Measurements from ENCODE around the gene PPFIBP1. TPM values are rescaled to one million over a fixed set of nuclear protein-coding genes. Genes with fewer than 3 reads are reported as not detected.
"Not testable (repeated sequence)": the region's sequence is repeated elsewhere in the genome, so short reads cannot be mapped to it uniquely, and the experiment has no call there.

Gene PPFIBP1
- total RNA-seq, 1 donor from 2014 or later: 99.6 TPM

DNA sequence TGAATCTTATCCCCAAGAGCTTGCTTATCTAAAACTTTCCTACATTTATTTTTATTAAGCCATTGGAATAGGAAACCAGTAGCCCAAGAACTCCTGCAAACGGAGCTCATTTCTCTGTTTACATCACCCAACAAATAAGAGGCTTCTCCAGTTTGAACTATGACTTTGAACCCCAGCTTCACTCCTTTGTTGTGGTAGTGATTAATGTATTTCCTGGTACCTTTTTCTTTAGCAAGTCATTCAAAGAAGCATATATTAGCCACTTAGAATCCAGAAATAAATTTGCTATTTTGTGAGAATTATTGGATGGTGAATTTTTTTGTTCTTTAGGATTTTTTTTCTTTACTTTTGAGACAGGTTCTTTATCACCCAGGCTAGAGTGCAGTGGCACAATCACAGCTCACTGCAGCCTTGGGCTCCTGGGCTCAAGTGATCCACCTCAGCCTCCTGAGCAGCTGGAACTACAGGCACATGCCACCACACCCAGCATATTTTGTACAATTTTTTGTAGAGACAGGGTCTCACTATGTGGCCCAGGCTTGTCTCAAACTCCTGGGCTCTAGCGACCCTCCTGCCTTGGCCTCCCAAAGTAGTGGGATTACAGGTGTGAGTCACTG, 104.0 kb downstream of the PPFIBP1 start:
- not testable (repeated sequence) for DNase-seq

DNA sequence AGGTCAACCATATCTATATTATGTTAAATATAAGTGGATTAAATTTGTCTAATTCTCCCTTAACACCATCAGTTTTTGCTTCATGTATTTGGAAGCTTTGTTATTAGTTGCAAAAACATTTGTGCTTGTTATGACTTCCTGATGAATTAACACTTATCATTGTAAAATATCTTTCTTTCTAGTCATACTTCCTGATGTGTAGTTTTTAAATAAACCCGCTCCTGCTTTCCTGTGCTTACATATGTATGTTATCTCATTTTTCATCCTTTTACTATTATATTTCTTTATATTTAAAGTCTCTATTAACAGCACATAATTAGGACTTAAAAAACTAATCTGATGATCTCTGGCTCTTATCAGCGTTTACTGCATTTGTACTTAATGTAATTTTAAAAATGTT, 106.2 kb downstream of the PPFIBP1 start:
- DNase-seq: not testable (repeated sequence)

DNA sequence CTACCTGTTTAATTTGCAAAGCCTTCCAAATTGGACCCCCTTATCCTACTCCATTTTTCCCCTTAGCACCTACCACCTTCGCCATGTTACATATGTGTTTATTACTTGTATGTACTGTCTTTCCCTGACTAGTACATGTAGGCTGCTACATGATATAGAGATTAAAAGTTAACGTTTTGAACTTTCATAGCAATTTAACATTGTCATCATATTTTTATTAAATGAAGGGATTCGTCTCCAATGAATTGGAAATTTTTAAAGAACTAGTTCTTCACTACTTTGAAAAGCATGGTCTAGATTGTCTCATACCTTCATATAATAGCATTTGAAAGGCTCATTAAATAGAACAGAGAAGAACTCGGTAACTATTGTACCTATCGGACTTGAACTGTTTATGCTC, 107.4 kb downstream of the PPFIBP1 start:
- DNase-seq: no peak

DNA sequence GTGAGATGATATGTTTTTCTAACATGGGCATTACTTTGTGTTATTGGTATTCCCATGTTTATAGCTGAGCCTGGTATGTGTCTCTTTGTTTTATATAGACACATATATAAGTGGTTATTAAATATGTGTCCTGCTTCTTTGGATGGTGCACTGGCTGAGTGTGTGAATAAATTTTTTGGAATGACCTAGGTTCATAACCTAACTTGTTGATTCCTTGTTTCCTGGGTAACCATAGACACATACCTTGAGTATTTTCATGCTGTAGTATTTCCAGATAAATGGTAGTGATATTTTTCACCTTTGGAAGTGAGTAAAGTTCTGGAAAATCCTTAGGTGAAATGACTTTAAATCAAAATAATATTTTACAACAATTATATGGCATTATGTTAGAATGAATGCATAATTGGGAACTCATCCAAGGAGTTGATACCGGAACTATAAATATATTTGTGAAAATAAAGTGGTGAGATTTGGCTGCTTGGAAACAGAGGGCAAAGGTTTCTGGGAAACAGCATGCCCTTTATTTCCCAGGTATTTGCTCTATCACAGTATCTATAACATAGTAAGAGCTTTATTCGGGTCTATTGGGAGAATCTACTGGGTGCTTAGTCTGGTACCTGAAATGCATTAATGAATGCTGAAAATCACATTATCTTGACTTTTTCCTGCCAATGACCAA, 107.9 kb downstream of the PPFIBP1 start:
- no peak for DNase-seq

DNA sequence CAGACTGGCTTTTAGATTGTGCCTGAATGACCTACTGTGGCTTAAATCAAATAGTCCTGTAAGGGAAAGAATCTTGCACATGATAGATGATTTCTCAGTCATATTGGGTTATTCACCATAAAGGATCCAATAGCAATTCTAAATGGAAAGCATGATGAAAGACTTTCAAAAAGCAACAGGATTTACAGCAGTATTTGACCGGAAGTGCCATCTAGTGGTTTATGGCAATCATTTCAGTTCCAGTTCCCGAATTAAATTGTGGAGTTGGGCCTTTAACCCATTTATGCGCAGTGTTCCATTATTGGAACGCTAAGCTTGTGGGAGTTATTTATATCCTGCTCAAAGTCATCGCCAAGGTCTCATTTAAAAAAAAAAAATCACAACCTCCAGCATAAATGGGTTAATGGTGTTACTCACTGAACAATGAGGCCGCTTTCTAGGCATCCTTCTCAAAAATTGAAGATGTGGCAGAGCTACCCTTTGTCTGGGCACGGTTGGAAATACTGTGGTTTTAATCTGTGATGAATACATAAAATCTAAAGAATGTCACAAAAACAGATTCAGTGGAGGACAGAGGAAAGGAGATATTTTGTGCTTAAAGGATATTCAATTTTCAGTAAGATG, 111.5 kb downstream of the PPFIBP1 start:
- peak; percentile 50 for DNase-seq

DNA sequence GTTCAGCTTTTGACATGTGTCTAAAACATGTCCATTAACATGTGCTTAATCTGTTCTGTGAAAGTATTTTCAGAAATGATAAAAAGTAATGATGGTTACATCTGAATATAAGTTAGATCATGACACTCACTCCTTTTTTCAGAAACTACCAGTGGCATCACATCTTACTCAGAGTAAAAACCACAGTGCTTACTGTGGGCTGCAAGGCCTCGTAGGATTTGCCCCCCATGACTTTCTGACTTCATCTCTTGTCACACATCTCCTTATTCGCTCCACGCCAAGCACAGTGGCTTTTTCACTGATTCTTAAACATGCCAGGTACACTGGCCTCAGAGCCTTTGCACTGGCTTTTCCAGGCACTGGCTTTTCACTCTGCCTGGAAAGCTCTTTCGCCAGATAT, 112.6 kb downstream of the PPFIBP1 start:
- not testable (repeated sequence) for DNase-seq

DNA sequence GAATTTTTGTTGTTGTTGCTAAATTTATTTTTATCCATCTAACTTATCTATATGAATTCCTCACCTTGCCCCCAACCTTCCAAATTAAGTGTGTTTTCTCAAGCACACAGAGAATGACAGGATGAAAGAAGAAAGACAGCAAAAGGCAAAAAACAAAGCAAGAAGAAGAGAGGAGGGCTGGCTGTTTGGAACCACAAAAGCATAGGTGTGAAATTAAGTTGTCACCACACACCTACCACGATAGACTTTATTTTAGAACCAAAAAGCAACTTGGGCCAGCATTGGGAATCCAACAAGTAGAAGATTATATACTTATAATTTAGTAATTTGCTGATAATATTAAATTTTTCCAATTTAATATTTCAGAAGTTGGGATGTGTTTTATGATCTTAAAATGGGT, 113.5 kb downstream of the PPFIBP1 start:
- no peak for DNase-seq

DNA sequence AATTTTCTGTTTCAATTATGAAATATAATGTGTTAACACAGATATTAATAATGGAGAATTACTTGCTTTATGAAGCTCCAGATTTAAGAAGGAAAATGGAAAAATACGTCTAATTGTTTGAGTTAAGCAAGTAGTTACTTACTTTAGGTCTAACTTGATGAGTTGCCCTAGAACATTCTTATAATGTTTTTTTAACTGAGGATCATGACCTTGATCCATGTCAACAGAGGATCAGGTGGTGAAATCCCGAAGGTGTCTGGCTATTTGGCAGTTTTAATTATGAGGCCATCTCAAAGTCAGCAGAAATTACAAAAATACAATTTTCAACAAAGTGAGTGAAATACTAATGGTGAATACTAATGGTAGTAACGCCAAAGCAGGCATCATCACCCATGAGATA, 115.3 kb downstream of the PPFIBP1 start:
- DNase-seq: no peak

DNA sequence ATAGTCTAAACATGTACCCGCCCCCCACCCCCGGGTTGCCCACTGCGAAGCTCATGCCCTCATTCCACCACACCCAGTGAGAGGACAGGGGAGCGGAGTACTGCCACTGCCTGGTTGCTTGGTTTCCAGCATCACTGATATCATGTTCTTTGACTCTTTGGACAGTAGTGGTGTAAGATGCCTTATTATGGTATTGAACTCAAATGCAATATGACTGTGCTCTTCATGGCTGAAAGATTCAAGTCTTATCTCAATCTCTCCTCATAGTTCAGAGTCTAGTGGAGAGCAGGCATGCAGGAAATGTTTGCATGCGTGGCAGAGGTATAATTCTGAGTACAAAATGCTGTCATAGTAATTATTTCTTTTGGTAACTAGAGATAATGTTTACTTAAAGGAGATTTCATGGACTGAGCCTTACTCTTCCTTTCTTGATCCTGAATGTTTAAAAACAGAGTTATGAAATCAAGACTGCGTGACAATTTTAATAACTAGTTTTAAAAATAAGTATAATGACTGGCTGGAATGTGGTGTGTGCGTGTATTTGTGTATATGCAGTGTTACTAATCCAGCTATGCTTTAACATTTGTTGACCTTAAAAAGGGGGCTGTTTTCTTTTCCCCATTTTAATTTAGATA, 116.7 kb downstream of the PPFIBP1 start:
- not testable (repeated sequence) for DNase-seq

DNA sequence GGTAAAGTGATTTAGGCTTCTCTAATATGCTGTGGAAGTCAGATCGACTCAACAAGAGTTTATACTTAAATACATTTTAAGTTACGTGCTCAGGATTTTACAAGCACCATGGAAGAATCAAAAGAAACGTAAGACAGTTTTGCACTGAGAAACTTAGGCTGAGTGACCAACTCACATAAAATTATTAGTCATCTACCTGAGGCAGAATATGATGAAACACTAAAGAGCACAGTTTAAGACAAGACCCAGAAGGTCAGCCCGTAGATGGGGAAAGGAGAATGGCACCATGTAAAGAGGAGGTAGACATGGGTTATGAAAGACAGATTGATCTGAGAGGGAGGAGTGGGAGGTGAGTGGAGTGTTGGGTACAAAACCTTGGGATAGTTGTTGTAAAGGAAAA, 118.4 kb downstream of the PPFIBP1 start:
- DNase-seq: not testable (repeated sequence)

DNA sequence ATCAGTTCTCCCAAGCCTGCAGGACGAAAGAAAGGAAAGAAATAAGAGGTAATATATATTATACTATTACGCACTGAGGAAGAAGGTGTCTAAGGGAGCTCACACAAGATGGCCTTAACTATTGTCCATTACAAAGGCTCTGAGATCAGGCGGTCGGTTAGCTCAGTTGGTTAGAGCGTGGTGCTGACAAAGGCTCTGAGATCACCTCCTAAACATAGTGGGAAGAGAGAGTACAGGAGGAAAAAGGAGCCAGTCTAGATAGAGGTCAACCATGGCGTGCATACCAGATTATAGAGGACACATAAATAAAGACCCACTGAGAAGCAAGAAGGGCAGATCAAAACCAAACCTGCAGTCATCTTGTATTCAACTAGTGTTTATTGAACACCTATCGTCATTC, 118.9 kb downstream of the PPFIBP1 start:
- DNase-seq: not testable (repeated sequence)

DNA sequence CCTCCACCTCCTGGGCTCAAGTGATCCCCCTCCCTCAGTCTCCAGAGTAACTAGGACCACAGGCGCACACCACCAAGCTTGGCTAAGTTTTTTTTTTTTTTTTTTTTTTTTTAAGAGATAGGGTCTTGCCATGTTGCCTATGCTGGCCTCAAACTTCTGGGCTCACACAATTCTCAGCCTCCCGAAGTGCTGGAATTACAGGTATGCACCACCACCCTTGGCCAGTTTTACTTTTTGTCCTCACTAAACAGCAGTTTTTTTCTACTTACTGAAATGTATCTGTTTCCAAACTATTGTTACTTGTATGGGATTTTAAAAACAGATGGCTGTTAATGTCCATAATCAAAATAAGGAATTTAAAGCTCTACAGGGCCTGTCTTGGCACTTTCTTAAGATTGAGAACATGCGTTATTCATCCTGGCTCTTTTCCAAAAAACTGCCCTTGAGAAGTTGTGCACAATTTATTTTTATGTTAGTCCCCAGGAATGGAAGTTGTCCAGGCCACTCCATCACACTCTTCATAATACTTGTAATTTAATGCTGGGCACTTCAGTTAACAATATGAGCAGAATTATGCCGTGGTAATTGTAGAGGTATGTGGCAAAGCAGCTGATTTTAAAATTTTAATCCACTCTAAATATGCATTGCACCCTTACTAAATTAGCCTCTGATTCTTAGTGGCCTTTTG, 120.3 kb downstream of the PPFIBP1 start:
- peak; percentile 48 for DNase-seq

DNA sequence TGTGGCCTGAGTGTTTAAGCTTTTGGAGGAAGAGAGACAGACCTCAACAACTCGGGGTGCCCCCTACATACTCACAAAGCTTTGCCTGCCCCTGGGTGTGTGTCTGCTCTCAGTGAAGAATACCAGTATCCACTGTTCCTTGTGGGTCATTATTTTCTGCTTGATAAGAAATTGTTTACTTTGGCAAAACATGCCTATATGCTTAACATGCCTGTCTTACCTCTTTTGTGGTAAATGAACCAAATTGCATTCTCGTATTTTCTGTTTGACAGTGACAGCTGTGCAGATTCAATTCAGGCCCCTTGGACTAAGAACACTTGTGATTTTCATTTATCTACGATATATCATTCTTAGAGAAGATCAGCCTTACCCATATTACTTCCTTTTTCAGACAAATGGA, 121.7 kb downstream of the PPFIBP1 start:
- DNase-seq: no peak

DNA sequence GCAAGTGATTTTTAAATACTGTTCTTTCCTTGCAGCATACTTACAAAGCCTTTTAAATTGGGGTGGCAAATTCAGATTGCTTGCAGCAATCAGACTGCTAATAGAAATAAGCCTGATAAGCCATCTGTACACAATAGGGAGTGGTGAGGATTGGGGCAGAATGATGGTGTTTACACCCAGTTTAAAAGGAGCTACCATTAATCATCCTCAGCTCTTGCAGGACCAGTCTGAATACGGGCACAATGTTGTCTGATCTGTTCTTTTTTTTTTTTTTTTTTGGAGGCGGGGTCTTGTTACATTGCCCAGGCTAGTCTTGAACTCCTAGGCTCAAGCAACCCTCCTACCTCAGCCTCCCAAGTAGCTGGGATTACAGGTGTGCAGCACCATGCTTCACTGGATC, 122.1 kb downstream of the PPFIBP1 start:
- no peak for DNase-seq

DNA sequence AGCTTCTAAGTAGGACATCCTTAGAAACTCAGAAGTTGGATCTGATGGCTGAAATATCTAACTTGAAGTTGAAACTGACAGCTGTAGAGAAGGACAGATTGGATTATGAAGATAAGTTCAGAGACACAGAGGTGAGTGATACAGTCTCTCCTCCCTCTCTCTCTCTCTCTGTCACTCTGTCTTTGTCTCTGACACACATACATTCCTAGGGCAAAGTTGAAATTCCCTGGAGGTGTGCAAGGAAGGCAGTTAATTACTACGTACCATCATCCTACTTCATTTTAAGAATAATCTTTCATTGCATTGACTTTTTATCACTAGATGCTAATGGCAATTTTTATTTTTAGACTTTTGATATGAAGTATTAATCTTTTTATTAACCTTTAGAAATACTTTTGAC, 126.0 kb downstream of the PPFIBP1 start:
- DNase-seq: no peak

DNA sequence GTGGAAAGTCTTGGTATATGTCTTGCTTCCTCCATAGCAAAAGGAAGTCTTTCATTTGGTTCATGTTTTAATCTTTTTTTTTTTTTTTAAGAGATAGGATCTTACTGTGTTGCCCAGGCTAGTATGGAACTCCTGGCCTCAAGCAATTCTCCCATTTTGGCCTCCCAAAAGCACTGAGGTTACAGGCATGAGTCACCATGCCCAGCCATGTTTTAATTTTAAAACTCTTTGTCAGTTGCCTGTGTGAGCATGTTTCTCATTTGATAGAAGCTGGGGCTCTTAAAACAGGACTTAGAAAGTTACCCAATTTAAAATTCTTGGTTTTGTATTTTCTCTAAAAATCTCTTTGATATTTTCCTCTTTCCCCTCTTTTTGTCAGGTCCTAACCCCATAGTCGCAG, 127.2 kb downstream of the PPFIBP1 start:
- DNase-seq: no peak

DNA sequence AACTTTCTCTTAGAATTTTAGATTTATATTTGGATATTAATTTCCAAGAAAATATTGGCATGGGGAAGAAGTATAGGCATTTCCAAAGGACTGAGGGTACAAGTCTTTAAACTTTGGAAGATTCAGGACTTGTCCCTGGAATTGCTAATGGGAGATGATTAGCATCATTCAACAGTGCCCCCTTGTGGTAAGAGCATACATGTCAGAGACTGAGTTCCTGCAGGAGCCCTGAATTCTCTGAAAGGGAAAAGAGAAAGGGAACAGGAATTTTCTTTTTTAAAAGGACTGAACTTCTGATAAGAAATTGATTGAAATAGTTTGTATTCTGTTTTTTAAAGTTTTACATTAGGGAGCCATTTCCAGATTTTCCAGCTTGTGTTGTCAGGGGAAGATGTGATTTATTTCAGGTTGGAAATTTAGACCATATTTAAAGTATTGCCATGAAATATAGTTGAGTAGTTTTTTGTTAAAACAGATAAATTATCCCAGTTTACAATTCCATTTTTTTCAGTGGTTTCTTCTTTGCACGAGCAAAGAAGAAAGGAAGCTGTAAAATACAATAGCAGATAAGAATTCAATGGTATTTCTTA, 128.3 kb downstream of the PPFIBP1 start:
- DNase-seq: peak; percentile 67

DNA sequence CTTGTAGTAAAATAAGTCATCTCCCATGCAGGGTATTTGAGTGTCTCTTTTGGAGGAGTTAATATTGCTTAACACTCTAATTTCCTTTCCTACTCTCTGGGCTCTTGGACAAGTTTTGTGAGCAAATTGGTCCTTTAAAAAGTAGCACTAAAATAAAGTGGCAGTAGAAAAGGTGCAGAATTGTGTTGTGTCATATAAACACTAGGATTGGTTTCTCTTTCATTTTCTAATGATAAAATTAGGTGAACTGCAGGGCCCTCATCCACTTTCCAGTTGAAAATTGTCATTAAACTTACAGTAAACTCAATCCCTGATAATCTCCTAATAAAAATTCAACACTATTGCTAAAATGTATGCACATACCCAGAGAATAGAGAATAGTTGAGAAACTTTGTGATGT, 129.7 kb downstream of the PPFIBP1 start:
- no peak for DNase-seq

DNA sequence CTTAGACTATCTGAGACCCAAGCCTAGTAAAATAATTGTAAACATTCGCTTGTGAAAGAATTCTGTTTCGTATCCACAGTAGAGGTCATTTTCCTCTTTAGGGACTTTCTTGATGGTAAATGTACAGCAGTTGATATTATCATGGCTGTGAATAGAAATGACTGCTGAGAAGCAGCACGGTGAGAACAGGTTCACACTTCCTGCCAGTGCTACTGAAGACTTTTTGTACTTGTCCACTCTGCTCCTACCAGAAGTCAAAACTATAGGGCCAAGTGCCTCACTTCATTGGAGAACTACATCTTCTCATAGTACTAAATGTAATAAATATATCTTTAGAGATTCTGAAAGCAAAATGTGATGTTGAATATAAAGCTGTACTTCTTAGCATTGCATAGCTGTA, 131.5 kb downstream of the PPFIBP1 start:
- DNase-seq: not testable (repeated sequence)

DNA sequence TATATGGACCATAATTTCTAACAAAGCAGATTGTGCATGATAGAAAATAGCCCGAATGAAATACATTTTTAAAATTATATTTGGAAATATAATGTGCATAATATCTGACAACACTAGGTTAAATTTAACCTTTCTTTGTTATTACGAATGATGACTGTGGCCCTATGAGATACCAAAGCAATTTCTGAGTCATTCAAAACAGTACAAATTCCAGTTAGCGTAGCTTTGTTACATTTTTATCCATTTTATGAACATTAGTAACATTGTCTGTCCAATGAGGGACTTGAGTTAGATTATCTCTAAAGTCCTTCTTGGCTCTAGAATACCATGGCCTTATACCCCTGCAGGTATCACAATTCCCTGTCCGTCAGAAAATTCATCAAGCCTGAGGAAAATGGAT, 133.3 kb downstream of the PPFIBP1 start:
- DNase-seq: no peak

DNA sequence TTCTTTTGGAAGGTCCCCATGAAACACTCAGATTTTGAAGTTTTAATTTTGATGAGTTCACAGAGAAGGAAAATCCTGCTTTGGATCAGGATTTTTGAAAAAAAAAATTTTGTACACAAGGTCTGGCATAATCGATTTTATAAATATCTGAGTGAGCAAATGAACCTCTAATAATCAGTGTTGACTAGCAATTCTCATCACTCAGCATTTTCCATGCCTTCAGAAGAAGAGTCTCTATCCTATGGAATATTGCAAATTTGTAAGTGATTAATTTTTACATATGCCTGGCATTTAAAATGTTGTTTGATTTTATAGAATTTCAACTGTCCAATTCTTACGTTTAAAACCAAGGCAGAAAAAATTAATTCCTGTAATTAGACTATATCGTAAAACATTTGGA, 141.7 kb downstream of the PPFIBP1 start:
- no peak for DNase-seq

DNA sequence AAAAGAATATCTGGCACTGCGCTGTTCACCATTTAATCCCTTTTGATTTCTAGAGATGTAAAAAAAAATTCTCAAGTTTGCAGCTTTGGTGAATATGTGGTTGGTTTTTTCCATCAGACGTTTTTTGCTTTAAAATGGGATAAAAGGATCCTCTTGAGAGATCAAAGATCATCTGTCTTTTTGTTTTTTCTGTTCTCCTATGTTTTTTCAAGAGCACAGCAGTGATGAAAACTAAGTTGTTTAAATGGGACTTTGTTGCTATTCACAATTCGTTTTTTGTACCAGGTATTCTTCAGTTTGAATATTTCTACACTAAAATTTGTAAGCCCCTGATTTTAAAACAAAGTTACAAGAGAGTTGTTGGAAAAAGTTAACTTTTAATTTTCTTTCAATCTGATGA, 142.5 kb downstream of the PPFIBP1 start:
- no peak for DNase-seq
